T-helper 17 cell (primary cell): Measurements from ENCODE around the gene ZBTB17. TPM values are rescaled to one million over a fixed set of nuclear protein-coding genes. Genes with fewer than 3 reads are reported as not detected.

Source experiments
- ATAC-seq: fragments of 150-1000 bp; cut with Tn5 transposase; 2 replicates; pipeline ENCODE4 v1.10.0; 2021; ENCODE audit warnings: mild to moderate bottlenecking, moderate library complexity
- DNase-seq, 3 donors: peaks; one replicate each; pipeline versions ENCODE4 v3.0.0 to v3.0.0-alpha.2; 2020 to 2021
- H3K9me3 ChIP-seq: one replicate; pipeline ENCODE4 v1.7.0; 2013; ENCODE audit warnings: low read length, mild to moderate bottlenecking; ENCODE audit not compliant: control insufficient read depth, poor library complexity, severe bottlenecking
- H3K27ac Mint-ChIP-seq: one replicate; pipeline ENCODE4 v1.8.0; 2022; ENCODE audit warnings: mild to moderate bottlenecking, moderate library complexity, mixed read lengths
- H3K27me3 Mint-ChIP-seq: one replicate; pipeline ENCODE4 v1.8.0; 2022; ENCODE audit warnings: mixed read lengths
- H3K36me3 Mint-ChIP-seq: one replicate; pipeline ENCODE4 v1.8.0; 2022; ENCODE audit warnings: low read depth, mixed read lengths
- H3K4me1 Mint-ChIP-seq: one replicate; pipeline ENCODE4 v1.8.0; 2022; ENCODE audit warnings: mild to moderate bottlenecking, mixed read lengths
- H3K4me3 Mint-ChIP-seq: one replicate; pipeline ENCODE4 v1.8.0; 2022; ENCODE audit warnings: mild to moderate bottlenecking, moderate library complexity, mixed read lengths
- total RNA-seq, 4 donors: library from RNA in 2 of 4; stranded (reverse) in 2 of 4; gene quantifications; one replicate each; pipeline ENCODE4 v1.2.3 and lab custom pipeline; 2022 to 2026

ZBTB17 gene
- total RNA-seq, 2 donors from 2014 or later = 71.7 to 99.0 TPM

DNA sequence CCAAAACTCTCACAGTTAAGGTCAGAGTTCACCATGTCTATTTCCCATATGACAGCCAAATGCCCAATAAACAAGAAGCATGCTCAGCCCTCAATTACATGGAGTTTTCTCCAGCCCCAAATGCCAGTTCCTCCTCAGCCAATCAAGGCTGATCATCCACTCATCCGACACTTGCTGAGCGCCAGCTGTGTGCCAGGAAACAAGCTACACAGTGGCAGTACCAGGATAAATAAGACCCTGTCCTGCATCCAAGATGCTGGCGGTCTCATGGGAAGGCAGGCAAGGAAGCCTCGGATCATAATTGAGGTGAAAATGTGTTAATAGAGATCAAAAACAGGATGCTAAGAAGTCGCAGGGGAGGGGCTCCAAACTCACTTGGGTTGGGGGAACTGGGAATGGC, 7.7 kb downstream of the ZBTB17 start:
- Mint-ChIP-seq H3K4me1 (peaks cover 44% of the 10 kb centered on the region), H3K4me3 (no peak overlapping the region), H3K27me3 (no peaks in the 10 kb centered on the region), H3K27ac (no peak overlapping the region), H3K36me3 (peaks cover 3% of the 10 kb centered on the region)
- DNase-seq (no peak), ATAC-seq (no peak)
- H3K9me3 ChIP-seq = no peaks in the 10 kb centered on the region

- H3K27ac Mint-ChIP-seq = peak overlapping the region; percentile 95
- no peak overlapping the region for H3K4me3 Mint-ChIP-seq
Observed at GRCh38 chr1:15966956-15967344, 9.0 kb downstream of the ZBTB17 start.

DNA sequence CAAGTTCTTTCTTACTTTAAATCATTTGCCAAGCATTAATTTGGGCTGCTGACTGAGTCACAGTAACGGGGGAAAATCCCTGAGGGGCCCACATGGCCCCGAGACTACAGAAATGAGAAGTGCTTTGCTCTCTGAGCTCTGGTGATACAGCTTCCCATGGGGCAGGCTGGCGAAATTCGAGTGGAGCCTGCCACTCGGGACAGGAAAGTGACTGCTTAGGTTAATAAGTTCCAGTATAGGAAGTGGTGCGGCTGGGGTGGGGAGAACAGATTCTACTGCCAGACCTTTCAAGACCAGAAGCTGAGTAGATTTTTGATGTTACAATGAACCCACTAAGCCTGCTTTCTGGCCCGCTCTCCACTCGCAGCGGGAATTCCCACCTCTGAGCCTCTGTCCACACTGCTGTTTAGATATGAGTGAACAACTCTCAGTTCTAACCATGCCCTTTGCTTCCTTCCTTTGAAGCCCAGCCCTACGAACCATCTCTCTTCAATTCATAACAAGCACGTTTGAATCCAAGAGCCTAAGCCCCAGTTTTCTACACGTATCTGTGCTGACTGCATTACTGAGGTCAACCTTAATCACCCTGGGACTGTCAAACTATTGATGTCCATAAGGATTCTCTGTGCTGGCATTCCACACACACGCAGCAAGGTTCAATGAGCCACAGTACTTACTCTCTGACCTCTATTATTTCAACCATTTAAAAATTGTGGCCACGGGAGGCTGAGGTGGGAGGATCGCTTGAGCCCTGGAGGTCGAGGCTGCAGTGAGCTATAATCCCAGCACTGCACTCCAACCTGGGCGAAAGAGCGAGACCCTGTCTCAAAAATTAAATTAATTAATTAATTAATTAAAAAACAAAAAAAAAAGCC, 9.6 kb downstream of the ZBTB17 start:
- H3K4me3 Mint-ChIP-seq = peak overlapping the region; percentile 84
- DNase-seq = peak in 1 of 3 donors; percentile 47
- H3K27ac Mint-ChIP-seq = peak overlapping the region; percentile 95
- H3K36me3 Mint-ChIP-seq = no peaks in the 10 kb centered on the region
- peaks cover 40% of the 10 kb centered on the region for H3K4me1 Mint-ChIP-seq
- peak; percentile 86 for ATAC-seq
- no peaks in the 10 kb centered on the region for H3K27me3 Mint-ChIP-seq
- no peaks in the 10 kb centered on the region for H3K9me3 ChIP-seq

More at GRCh38 chr1:15966956-15967344, 9.0 kb downstream of the ZBTB17 start:
- H3K4me1 Mint-ChIP-seq = peaks cover 41% of the 10 kb centered on the region
- DNase-seq = no peak
- no peaks in the 10 kb centered on the region for H3K9me3 ChIP-seq
- peaks cover under 1% of the 10 kb centered on the region for H3K36me3 Mint-ChIP-seq
- H3K27me3 Mint-ChIP-seq = no peaks in the 10 kb centered on the region
- ATAC-seq = no peak

DNA sequence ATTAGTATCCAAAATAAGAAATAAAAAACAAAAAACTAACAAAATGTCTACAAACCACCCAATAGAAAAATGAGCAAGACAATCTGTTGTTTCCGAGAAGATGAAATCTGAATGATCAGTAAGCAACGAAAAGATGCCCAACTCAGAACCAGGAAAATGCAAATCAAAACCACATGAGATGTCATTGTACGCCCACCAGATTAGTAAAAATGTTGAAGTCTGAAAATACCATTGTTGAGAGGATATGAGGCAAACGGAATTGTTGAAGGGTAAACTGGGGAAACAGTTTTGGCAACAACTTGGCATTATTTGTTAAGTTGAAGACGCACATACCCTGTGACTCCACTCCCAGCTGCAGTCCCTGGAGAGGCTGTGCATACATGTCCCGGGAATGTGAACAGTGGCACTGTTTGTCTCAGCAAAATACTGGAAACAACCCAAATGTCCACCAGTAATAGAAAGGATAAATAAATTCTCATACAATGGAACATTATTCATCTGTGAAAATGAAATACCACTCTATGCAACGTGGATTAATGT, 10.6 kb downstream of the ZBTB17 start:
- no peak for ATAC-seq
- Mint-ChIP-seq H3K4me3 (peak overlapping the region; percentile 84), H3K36me3 (no peaks in the 10 kb centered on the region)

GRCh38 chr1:15963968-15964648, 11.8 kb downstream of the ZBTB17 start:
- ATAC-seq (no peak), DNase-seq (no peak)
- H3K27ac Mint-ChIP-seq = peak overlapping the region; percentile 95
- no peaks in the 10 kb centered on the region for H3K9me3 ChIP-seq
- peak overlapping the region; percentile 82 for H3K4me3 Mint-ChIP-seq
- no peaks in the 10 kb centered on the region for H3K36me3 Mint-ChIP-seq
- H3K27me3 Mint-ChIP-seq = no peaks in the 10 kb centered on the region
- peaks cover 48% of the 10 kb centered on the region for H3K4me1 Mint-ChIP-seq

More for the DNA sequence above, 10.6 kb downstream of the ZBTB17 start:
- peak overlapping the region; percentile 95 for H3K27ac Mint-ChIP-seq
- no peaks in the 10 kb centered on the region for H3K9me3 ChIP-seq
- no peak for DNase-seq
- peaks cover 43% of the 10 kb centered on the region for H3K4me1 Mint-ChIP-seq
- H3K27me3 Mint-ChIP-seq = no peaks in the 10 kb centered on the region

DNA sequence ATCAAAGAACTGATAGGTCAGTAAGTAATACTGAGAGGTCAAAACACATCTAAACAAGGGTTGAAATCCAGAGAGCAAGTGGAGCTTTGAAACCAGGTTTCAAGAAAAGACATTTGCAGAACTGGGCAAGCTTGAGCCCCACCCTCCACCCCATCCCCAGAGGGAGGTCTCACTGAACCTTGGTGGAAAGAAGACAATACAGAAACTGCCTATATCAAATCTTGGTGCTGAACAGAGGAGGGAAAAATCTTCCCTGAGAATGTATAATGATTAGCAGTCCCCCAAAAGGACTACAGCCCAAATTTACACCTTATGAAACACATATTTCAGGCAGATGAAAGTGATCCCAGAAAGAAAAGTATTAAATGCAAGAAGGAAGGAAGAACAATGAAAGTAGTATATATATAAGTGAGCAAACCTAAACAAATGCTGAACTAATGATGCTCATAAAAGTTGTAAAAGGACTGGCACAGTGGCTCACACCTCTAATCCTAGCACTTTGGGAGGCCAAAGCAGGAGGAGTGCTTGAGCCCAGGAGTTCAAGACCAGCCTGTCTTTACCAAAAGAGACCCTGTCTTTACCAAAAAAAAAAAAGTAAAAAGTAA, 12.4 kb downstream of the ZBTB17 start:
- Mint-ChIP-seq H3K4me3 (peak overlapping the region; percentile 82), H3K27ac (peak overlapping the region; percentile 95), H3K36me3 (no peaks in the 10 kb centered on the region), H3K27me3 (no peaks in the 10 kb centered on the region), H3K4me1 (peaks cover 49% of the 10 kb centered on the region)
- no peaks in the 10 kb centered on the region for H3K9me3 ChIP-seq
- ATAC-seq (no peak), DNase-seq (no peak)

- Mint-ChIP-seq H3K27me3 (no peaks in the 10 kb centered on the region), H3K27ac (peak overlapping the region; percentile 95), H3K36me3 (no peaks in the 10 kb centered on the region), H3K4me1 (peaks cover 47% of the 10 kb centered on the region), H3K4me3 (peak overlapping the region; percentile 82)
- no peaks in the 10 kb centered on the region for H3K9me3 ChIP-seq
- DNase-seq = no peak
- ATAC-seq = no peak
Observed at GRCh38 chr1:15962671-15963362, 13.1 kb downstream of the ZBTB17 start.

- Mint-ChIP-seq H3K4me1 (peaks cover 50% of the 10 kb centered on the region), H3K4me3 (no peak overlapping the region), H3K27ac (peak overlapping the region; percentile 41), H3K36me3 (peaks cover 5% of the 10 kb centered on the region), H3K27me3 (no peaks in the 10 kb centered on the region)
- ATAC-seq (no peak), DNase-seq (no peak)
- H3K9me3 ChIP-seq = no peaks in the 10 kb centered on the region
Observed at GRCh38 chr1:15962176-15962575, 13.7 kb downstream of the ZBTB17 start.

DNA sequence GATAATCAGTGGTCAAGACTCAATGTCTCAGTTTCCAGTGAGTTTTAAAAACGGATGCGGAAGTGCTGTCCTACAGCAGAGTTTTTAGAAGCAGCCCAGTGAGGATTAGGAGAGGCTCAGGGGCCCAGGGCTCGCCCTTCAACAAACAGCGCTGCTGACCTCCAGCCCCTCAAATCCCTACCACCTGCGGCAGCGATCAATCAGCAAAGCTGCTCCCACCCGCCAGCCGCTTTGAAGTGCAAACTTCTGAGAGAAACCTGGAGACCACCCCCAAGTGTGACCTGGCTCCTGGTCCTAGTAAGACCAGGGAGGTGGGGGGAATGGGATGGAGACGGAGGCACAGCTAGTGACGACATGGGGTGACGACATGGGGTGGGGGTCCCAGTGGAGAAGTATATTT, 14.4 kb downstream of the ZBTB17 start:
- H3K4me3 Mint-ChIP-seq = no peak overlapping the region
- H3K9me3 ChIP-seq = no peaks in the 10 kb centered on the region
- H3K36me3 Mint-ChIP-seq = peaks cover 7% of the 10 kb centered on the region
- H3K27me3 Mint-ChIP-seq = no peaks in the 10 kb centered on the region
- peaks cover 50% of the 10 kb centered on the region for H3K4me1 Mint-ChIP-seq
- no peak for DNase-seq
- peak overlapping the region; percentile 41 for H3K27ac Mint-ChIP-seq
- no peak for ATAC-seq

GRCh38 chr1:15960808-15961207, 15.1 kb downstream of the ZBTB17 start:
- H3K36me3 Mint-ChIP-seq = peaks cover 8% of the 10 kb centered on the region
- no peak overlapping the region for H3K4me3 Mint-ChIP-seq
- H3K9me3 ChIP-seq = no peaks in the 10 kb centered on the region

GRCh38 chr1:15959827-15960446, 16.0 kb downstream of the ZBTB17 start:
- Mint-ChIP-seq H3K27me3 (no peaks in the 10 kb centered on the region), H3K4me3 (no peak overlapping the region), H3K36me3 (peaks cover 8% of the 10 kb centered on the region), H3K4me1 (peaks cover 46% of the 10 kb centered on the region), H3K27ac (peak overlapping the region; percentile 82)
- no peaks in the 10 kb centered on the region for H3K9me3 ChIP-seq
- ATAC-seq (no peak), DNase-seq (no peak)

More at GRCh38 chr1:15960808-15961207, 15.1 kb downstream of the ZBTB17 start:
- no peak for DNase-seq
- H3K27me3 Mint-ChIP-seq = no peaks in the 10 kb centered on the region
- peak overlapping the region; percentile 41 for H3K27ac Mint-ChIP-seq
- no peak for ATAC-seq
- peaks cover 50% of the 10 kb centered on the region for H3K4me1 Mint-ChIP-seq

DNA sequence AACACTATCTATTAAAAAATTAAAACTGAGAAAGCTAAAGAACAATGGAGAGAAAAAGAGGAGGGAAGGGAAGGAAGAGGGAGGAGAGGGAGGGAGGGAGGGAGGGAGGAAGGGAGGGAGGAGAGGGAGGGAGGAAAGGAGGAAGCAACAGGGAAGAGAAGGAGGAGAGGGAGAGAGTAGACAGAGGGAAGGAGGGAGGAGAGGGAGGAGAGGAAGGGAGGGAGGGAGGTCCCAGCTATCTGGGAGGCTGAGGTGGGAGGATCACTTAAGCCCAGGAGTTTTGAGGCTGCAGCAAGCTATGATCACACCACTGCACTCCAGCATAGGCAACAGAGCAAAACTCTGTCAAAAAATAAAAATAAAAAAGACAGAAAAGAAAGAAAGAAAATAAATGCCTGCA, 16.5 kb downstream of the ZBTB17 start:
- H3K9me3 ChIP-seq = no peaks in the 10 kb centered on the region
- DNase-seq (no peak), ATAC-seq (no peak)
- Mint-ChIP-seq H3K4me3 (no peak overlapping the region), H3K36me3 (peaks cover 8% of the 10 kb centered on the region), H3K27ac (peak overlapping the region; percentile 82), H3K4me1 (peaks cover 47% of the 10 kb centered on the region), H3K27me3 (no peaks in the 10 kb centered on the region)
